SK-N-SH (cell line): Measurements from ENCODE around the gene ACSL6.

ENCODE experiments used
- POLR2AphosphoS5 ChIP-seq: IDR thresholded peaks from 2 replicates; pipeline ENCODE4 v1.6.1; 2012; ENCODE audit warnings: low read depth, low read length
- TAF1 ChIP-seq: IDR thresholded peaks from 2 replicates; pipeline ENCODE4 v1.6.1; 2012; ENCODE audit warnings: low read depth, mild to moderate bottlenecking, low read length, moderate library complexity, borderline replicate concordance
- TF ChIP-seq, protein P1 (sequence below): fragments of 200-600 bp; sonication (generic); IDR thresholded peaks from 2 replicates; pipeline ENCODE4 v1.6.1; 2017; ENCODE audit warnings: antibody characterized with exemption, mild to moderate bottlenecking, moderate library complexity
- TF ChIP-seq, protein P2 (sequence below): IDR thresholded peaks from 2 replicates; pipeline ENCODE4 v1.6.1; 2012; ENCODE audit warnings: mild to moderate bottlenecking, low read depth, low read length, moderate library complexity
- TF ChIP-seq, protein P3 (sequence below): fragments of 150-350 bp; IDR thresholded peaks from 2 replicates; pipeline ENCODE4 v1.6.1; 2017; ENCODE audit warnings: antibody characterized with exemption, low read length, low read depth, borderline replicate concordance
- TF ChIP-seq, protein P4 (sequence below): IDR thresholded peaks from 2 replicates; pipeline ENCODE4 v1.4.0; 2012; ENCODE audit warnings: low read depth, borderline replicate concordance

DNA sequence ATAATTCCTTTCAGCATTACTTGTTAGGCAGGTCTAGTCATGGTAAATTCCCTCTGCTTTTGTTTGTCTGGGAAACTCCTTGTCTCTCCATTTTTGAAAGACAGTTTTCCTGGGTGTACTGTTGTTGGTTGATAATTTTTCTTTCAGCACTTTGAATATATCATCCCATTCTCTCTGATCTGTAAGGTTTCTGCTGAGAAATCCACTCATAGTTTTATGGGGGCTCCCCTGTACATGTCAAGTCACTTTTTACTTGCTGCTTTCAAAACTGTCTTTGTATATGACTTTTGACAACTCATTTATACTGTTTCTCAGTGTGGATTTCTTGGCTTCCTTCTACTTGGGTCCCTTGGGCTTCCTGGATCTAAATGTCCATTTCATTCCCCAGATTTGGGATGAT, 82.5 kb downstream of the ACSL6 start:
- TF ChIP-seq POLR2AphosphoS5 (no peak), TAF1 (no peak)
- TF ChIP-seq, protein P1, sequence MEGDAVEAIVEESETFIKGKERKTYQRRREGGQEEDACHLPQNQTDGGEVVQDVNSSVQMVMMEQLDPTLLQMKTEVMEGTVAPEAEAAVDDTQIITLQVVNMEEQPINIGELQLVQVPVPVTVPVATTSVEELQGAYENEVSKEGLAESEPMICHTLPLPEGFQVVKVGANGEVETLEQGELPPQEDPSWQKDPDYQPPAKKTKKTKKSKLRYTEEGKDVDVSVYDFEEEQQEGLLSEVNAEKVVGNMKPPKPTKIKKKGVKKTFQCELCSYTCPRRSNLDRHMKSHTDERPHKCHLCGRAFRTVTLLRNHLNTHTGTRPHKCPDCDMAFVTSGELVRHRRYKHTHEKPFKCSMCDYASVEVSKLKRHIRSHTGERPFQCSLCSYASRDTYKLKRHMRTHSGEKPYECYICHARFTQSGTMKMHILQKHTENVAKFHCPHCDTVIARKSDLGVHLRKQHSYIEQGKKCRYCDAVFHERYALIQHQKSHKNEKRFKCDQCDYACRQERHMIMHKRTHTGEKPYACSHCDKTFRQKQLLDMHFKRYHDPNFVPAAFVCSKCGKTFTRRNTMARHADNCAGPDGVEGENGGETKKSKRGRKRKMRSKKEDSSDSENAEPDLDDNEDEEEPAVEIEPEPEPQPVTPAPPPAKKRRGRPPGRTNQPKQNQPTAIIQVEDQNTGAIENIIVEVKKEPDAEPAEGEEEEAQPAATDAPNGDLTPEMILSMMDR, result no peak
- TF ChIP-seq, protein P2, sequence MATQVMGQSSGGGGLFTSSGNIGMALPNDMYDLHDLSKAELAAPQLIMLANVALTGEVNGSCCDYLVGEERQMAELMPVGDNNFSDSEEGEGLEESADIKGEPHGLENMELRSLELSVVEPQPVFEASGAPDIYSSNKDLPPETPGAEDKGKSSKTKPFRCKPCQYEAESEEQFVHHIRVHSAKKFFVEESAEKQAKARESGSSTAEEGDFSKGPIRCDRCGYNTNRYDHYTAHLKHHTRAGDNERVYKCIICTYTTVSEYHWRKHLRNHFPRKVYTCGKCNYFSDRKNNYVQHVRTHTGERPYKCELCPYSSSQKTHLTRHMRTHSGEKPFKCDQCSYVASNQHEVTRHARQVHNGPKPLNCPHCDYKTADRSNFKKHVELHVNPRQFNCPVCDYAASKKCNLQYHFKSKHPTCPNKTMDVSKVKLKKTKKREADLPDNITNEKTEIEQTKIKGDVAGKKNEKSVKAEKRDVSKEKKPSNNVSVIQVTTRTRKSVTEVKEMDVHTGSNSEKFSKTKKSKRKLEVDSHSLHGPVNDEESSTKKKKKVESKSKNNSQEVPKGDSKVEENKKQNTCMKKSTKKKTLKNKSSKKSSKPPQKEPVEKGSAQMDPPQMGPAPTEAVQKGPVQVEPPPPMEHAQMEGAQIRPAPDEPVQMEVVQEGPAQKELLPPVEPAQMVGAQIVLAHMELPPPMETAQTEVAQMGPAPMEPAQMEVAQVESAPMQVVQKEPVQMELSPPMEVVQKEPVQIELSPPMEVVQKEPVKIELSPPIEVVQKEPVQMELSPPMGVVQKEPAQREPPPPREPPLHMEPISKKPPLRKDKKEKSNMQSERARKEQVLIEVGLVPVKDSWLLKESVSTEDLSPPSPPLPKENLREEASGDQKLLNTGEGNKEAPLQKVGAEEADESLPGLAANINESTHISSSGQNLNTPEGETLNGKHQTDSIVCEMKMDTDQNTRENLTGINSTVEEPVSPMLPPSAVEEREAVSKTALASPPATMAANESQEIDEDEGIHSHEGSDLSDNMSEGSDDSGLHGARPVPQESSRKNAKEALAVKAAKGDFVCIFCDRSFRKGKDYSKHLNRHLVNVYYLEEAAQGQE, result no peak
- TF ChIP-seq, protein P3, sequence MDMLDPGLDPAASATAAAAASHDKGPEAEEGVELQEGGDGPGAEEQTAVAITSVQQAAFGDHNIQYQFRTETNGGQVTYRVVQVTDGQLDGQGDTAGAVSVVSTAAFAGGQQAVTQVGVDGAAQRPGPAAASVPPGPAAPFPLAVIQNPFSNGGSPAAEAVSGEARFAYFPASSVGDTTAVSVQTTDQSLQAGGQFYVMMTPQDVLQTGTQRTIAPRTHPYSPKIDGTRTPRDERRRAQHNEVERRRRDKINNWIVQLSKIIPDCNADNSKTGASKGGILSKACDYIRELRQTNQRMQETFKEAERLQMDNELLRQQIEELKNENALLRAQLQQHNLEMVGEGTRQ, result no peak
- TF ChIP-seq, protein P4, sequence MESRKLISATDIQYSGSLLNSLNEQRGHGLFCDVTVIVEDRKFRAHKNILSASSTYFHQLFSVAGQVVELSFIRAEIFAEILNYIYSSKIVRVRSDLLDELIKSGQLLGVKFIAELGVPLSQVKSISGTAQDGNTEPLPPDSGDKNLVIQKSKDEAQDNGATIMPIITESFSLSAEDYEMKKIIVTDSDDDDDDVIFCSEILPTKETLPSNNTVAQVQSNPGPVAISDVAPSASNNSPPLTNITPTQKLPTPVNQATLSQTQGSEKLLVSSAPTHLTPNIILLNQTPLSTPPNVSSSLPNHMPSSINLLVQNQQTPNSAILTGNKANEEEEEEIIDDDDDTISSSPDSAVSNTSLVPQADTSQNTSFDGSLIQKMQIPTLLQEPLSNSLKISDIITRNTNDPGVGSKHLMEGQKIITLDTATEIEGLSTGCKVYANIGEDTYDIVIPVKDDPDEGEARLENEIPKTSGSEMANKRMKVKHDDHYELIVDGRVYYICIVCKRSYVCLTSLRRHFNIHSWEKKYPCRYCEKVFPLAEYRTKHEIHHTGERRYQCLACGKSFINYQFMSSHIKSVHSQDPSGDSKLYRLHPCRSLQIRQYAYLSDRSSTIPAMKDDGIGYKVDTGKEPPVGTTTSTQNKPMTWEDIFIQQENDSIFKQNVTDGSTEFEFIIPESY, result no peak
